GM12878 (cell line): ENCODE data around the gene PRKCQ. TPM values are rescaled to one million over a fixed set of nuclear protein-coding genes. Genes with fewer than 3 reads are reported as not detected.

Source experiments
- ATAC-seq: fragments of 200-7000 bp; cut with Tn5 transposase; 3 replicates; pipeline ENCODE4 v1.9.1; 2020; ENCODE audit warnings: mild to moderate bottlenecking, moderate library complexity
- BruUV-seq: library from RNA; stranded (reverse); fragments of 400-500 nt; replicated peaks from 2 replicates; lab custom pipeline; 2021; lab: Mats Ljungman, UMichigan
- CTCF ChIA-PET: fragments of 300-600 bp; sonication (Branson Sonifier 250); formaldehyde crosslinking; extraction: SDS; loops from one replicate; lab custom pipeline; 2021; ENCODE audit warnings: inconsistent platforms; lab: Yijun Ruan, JAX
- POLR2A ChIA-PET: fragments of 350-600 bp; formaldehyde crosslinking; extraction: SDS; loops from one replicate; lab custom pipeline; 2021; ENCODE audit warnings: inconsistent platforms; lab: Charles Lee
- RAD21 ChIA-PET: fragments of 300-600 bp; sonication (Branson Sonifier 250); formaldehyde crosslinking; loops from one replicate; lab custom pipeline; 2023; ENCODE audit warnings: antibody characterized with exemption; ENCODE audit not compliant: unreplicated experiment; lab: Charles Lee
- SMC1A ChIA-PET: fragments of 300-600 bp; sonication (Branson Sonifier 250); formaldehyde crosslinking; loops from one replicate; lab custom pipeline; 2023; ENCODE audit not compliant: unreplicated experiment, uncharacterized antibody; lab: Charles Lee
- DNase-seq: peaks from one replicate; pipeline ENCODE4 v3.0.0-alpha.2; 2011; ENCODE audit warnings: low read depth, low spot score
- FAIRE-seq: peaks from 3 replicates; lab custom pipeline; 2011; peaks lifted over from hg19 to GRCh38; lab: Jason Lieb, UNC
- H2AFZ ChIP-seq: 2 replicates; pipeline ENCODE4 v1.6.0; 2011; ENCODE audit warnings: low read depth, low read length, control low read depth; ENCODE audit not compliant: control insufficient read depth
- H3K27ac ChIP-seq: 2 replicates; pipeline ENCODE4 v1.5.1; 2011; ENCODE audit warnings: control low read depth; ENCODE audit not compliant: control insufficient read depth, insufficient read depth
- H3K27me3 ChIP-seq, 2 experiments: replicated peaks in 1 of 2; 2 replicates each; pipeline versions ENCODE4 v1.6.0 to v1.6.1; 2011; ENCODE audit warnings: low read length in 1 of 2; ENCODE audit not compliant: control insufficient read depth in 2 of 2, insufficient read depth in 2 of 2
- H3K36me3 ChIP-seq, 2 experiments: 2 replicates each; pipeline ENCODE4 v1.5.1; 2011; ENCODE audit warnings: low read length in 1 of 2; ENCODE audit not compliant: control insufficient read depth in 2 of 2, insufficient read depth in 2 of 2
- H3K4me1 ChIP-seq: 2 replicates; pipeline ENCODE4 v1.6.1; 2011; ENCODE audit warnings: mild to moderate bottlenecking, low read length, moderate library complexity, mixed read lengths; ENCODE audit not compliant: control insufficient read depth, insufficient read depth
- H3K4me2 ChIP-seq: 2 replicates; pipeline ENCODE4 v1.6.0; 2011; ENCODE audit warnings: control low read depth; ENCODE audit not compliant: control insufficient read depth, insufficient read depth
- H3K4me3 ChIP-seq: fragments of 200-600 bp; sonication (generic); 2 replicates; pipeline ENCODE4 v1.5.1; 2016
- H3K79me2 ChIP-seq: 2 replicates; pipeline ENCODE4 v1.6.0; 2011; ENCODE audit warnings: low read length; ENCODE audit not compliant: control insufficient read depth, insufficient read depth
- H3K9ac ChIP-seq: 2 replicates; pipeline ENCODE4 v1.8.0; 2011; ENCODE audit warnings: low read length, control low read depth, mixed read lengths; ENCODE audit not compliant: control insufficient read depth, insufficient read depth
- H3K9me3 ChIP-seq: replicated peaks from 3 replicates; pipeline ENCODE4 v1.5.1; 2011; ENCODE audit warnings: mild to moderate bottlenecking, low read length; ENCODE audit not compliant: control insufficient read depth, insufficient read depth
- H4K20me1 ChIP-seq: 2 replicates; pipeline ENCODE4 v1.6.0; 2011; ENCODE audit not compliant: control insufficient read depth, insufficient read depth
- ATF3 ChIP-seq: IDR thresholded peaks from 2 replicates; pipeline ENCODE4 v1.6.1; 2011; ENCODE audit warnings: low read depth, mild to moderate bottlenecking, low read length, moderate library complexity, borderline replicate concordance; ENCODE audit errors: extremely low read depth
- CBX5 ChIP-seq: sonication (generic); IDR thresholded peaks from 2 replicates; pipeline ENCODE4 v1.6.1; 2016; ENCODE audit warnings: low read depth, moderate library complexity, mild to moderate bottlenecking, inconsistent platforms
- E2F8 ChIP-seq: fragments of 450-650 bp; IDR thresholded peaks from 2 replicates; pipeline ENCODE4 v1.6.1; 2018; ENCODE audit warnings: mild to moderate bottlenecking, low read depth, moderate library complexity; ENCODE audit not compliant: partially characterized antibody
- GABPA ChIP-seq: IDR thresholded peaks from 2 replicates; pipeline ENCODE4 v1.6.1; 2014; ENCODE audit warnings: antibody characterized with exemption, low read depth, mild to moderate bottlenecking, inconsistent platforms
- IKZF1 ChIP-seq: fragments of 450-650 bp; conservative IDR thresholded peaks from 2 replicates; pipeline ENCODE4 v1.6.1; 2017; ENCODE audit warnings: antibody characterized with exemption, mild to moderate bottlenecking
- JUND ChIP-seq: IDR thresholded peaks from 2 replicates; pipeline ENCODE4 v1.6.1; 2012; ENCODE audit warnings: low read depth, mild to moderate bottlenecking, low read length, improper control_type of control experiment, moderate library complexity
- MTA2 ChIP-seq: fragments of 450-650 bp; IDR thresholded peaks from 2 replicates; pipeline ENCODE4 v1.6.1; 2016; ENCODE audit warnings: low read depth, mild to moderate bottlenecking, moderate library complexity
- MXI1 ChIP-seq: fragments of 150-350 bp; IDR thresholded peaks from 2 replicates; pipeline ENCODE4 v1.6.1; 2011; ENCODE audit warnings: low read depth, mild to moderate bottlenecking, inconsistent platforms, low read length, improper control_type of control experiment
- NBN ChIP-seq: fragments of 450-650 bp; IDR thresholded peaks from 2 replicates; pipeline ENCODE4 v1.6.1; 2016
- NR2C2 ChIP-seq: IDR thresholded peaks from 2 replicates; pipeline ENCODE4 v1.6.1; 2011; ENCODE audit warnings: borderline replicate concordance, low read depth; ENCODE audit not compliant: control insufficient read depth, insufficient read length
- NR2F1 ChIP-seq: fragments of 450-650 bp; conservative IDR thresholded peaks from 2 replicates; pipeline ENCODE4 v1.6.1; 2017; ENCODE audit warnings: mild to moderate bottlenecking
- PML ChIP-seq: IDR thresholded peaks from 2 replicates; pipeline ENCODE4 v1.6.1; 2012; ENCODE audit warnings: low read length, inconsistent platforms
- RAD51 ChIP-seq: fragments of 450-650 bp; IDR thresholded peaks from 2 replicates; pipeline ENCODE4 v1.6.1; 2016; ENCODE audit warnings: moderate library complexity, mild to moderate bottlenecking, inconsistent platforms
- SP1 ChIP-seq: IDR thresholded peaks from one replicate; pipeline ENCODE4 v1.6.1; 2011; ENCODE audit warnings: low read depth, low read length
- SRF ChIP-seq, 2 experiments: IDR thresholded peaks; 2 replicates each; pipeline ENCODE4 v1.6.1; 2011; ENCODE audit warnings: low read depth in 2 of 2, low read length in 2 of 2, mild to moderate bottlenecking in 1 of 2, moderate library complexity in 1 of 2
- STAT3 ChIP-seq: IDR thresholded peaks from 2 replicates; pipeline ENCODE4 v1.6.1; 2011; ENCODE audit warnings: low read depth, low read length, improper control_type of control experiment
- YY1 ChIP-seq: IDR thresholded peaks from 2 replicates; pipeline ENCODE4 v1.6.1; 2011; ENCODE audit warnings: low read depth, mild to moderate bottlenecking, low read length
- ZNF274 ChIP-seq: IDR thresholded peaks from one replicate; pipeline ENCODE4 v1.8.0; 2011; ENCODE audit not compliant: insufficient read length, insufficient read depth
- WGBS: methylation state at CpG from one replicate; pipeline ENCODE4 v1.1.6; 2016; ENCODE audit warnings: low lambda C conversion rate; ENCODE audit not compliant: insufficient replicate concordance, insufficient coverage; ENCODE audit errors: missing lambda C conversion rate; 5-methylcytosine and 5-hydroxymethylcytosine counted together
- in situ Hi-C: fragments of 300-500 bp; cut with MboI; formaldehyde crosslinking; loops from 9 replicates; pipeline ENCODE4 v1.14.3; 2018; ENCODE audit warnings: mixed read lengths
- intact Hi-C: fragments of 100-400 bp; cut with micrococcal nuclease; formaldehyde crosslinking; loops from one replicate; pipeline ENCODE4 v1.14.2; 2022; ENCODE audit not compliant: unreplicated experiment
- polyA plus RNA-seq, 11 experiments: library from polyadenylated mRNA; depleted of rRNA in 4 of 11; unstranded in 6 of 11; stranded (reverse) in 5 of 11; fragments of >200 nt; fragmentation: Nextera tagmentation in 4 of 11; fragmentation: Illumina TruSeq in 1 of 11; extraction: Ambion mirVana in 4 of 11; extraction: Trizol in 1 of 11; gene quantifications; 1 replicate in 1 of 11; 2 replicates in 10 of 11; pipeline versions ENCODE4 v1.2.1 to v1.2.3, GENCODE V29; 2011 to 2016; ENCODE audit warnings: inconsistent platforms in 2 of 11, missing spikeins in 2 of 11, low read depth in 1 of 11
- total RNA-seq, 4 experiments: library from RNA; depleted of rRNA in 3 of 4; stranded (reverse); fragments of >200 nt in 3 of 4; fragmentation: Illumina TruSeq in 1 of 4; extraction: Trizol in 1 of 4; gene quantifications; 2 replicates each; pipeline versions ENCODE4 v1.2.1 to v1.2.3, GENCODE V29; 2013 to 2021
- TF ChIP-seq, protein P1 (sequence below): IDR thresholded peaks from 2 replicates; pipeline ENCODE4 v1.6.1; 2012; ENCODE audit warnings: low read depth, low read length, improper control_type of control experiment

PRKCQ gene
- total and polyA plus RNA-seq, 10 of the 15 experiments (the other 5 are each of a cell fraction or from before 2014, with no cell fraction given): 0.26 to 8.9 (median 0.98) TPM

DNA sequence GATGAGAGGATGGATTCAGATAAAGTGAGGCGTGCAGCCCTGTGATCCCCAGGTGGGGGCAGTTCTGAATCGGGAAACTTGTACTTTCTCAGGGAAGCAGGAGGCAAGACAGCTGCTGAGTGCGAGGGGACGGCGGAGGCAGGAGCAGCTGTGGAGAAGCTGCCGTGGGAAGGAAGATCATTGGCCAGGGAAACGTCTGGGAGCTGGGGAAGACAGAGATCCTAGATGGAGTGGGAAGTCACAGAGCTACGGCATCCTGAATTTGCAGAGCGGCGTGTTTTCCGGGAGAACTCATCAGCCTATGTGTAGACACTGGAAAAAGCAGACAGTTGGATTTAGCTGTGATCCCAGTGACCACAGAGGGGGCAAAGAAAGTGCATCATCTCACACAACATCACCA, 9.2 kb downstream of the PRKCQ start:
- no peaks in the 10 kb centered on the region for H3K9me3 ChIP-seq
- POLR2A ChIA-PET: interaction anchor here (1.4 kb wide), 1 partner anchor 7 kb away, joined by 4 read pairs; no protein-coding TSS in a partner anchor
- H3K79me2 ChIP-seq: no peaks in the 10 kb centered on the region
- in situ Hi-C loops: no loop called here
- TF ChIP-seq PML (no peak), IKZF1 (no peak), MTA2 (no peak), NR2F1 (no peak), E2F8 (no peak), SP1 (no peak), CBX5 (no peak), NBN (no peak), YY1 (no peak), GABPA (no peak), ATF3 (no peak), MXI1 (no peak), NR2C2 (no peak), SRF (IDR thresholded peaks at IDR 0.05; ENCODE audit: low read depth in 2 of 2, low read length in 2 of 2) (no peak), ZNF274 (no peak), RAD51 (no peak), STAT3 (no peak), JUND (no peak)
- TF ChIP-seq, protein P1, sequence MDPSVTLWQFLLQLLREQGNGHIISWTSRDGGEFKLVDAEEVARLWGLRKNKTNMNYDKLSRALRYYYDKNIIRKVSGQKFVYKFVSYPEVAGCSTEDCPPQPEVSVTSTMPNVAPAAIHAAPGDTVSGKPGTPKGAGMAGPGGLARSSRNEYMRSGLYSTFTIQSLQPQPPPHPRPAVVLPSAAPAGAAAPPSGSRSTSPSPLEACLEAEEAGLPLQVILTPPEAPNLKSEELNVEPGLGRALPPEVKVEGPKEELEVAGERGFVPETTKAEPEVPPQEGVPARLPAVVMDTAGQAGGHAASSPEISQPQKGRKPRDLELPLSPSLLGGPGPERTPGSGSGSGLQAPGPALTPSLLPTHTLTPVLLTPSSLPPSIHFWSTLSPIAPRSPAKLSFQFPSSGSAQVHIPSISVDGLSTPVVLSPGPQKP: no peak
- WGBS: 51% methylated on average over 11 of the region's 11 CpGs
- no TSS peak for BruUV-seq
- SMC1A ChIA-PET: interaction anchor here (1.2 to 2.9 kb wide), 6 partner anchors 8 to 103 kb away, joined by 3 to 13 read pairs (median 4); no protein-coding TSS in a partner anchor
- no peaks in the 10 kb centered on the region for H4K20me1 ChIP-seq
- no peaks in the 10 kb centered on the region for H3K36me3 ChIP-seq
- ATAC-seq: no peak
- H3K4me2 ChIP-seq: no peak overlapping the region
- RAD21 ChIA-PET: interaction anchor here (0.7 kb wide), 1 partner anchor 10 kb away, joined by 3 read pairs; no protein-coding TSS in a partner anchor
- peaks cover 3 to 7% of the 10 kb centered on the region in 2 experiments; a peak in 3 of 4 replicates for H3K27me3 ChIP-seq
- no peak overlapping the region for H2AFZ ChIP-seq
- CTCF ChIA-PET: interaction anchor here (0.8 to 1.6 kb wide), 5 partner anchors 8 to 108 kb away, joined by 3 to 4 read pairs (median 4); no protein-coding TSS in a partner anchor
- no peaks in the 10 kb centered on the region for H3K4me1 ChIP-seq
- no peak overlapping the region for H3K4me3 ChIP-seq
- H3K27ac ChIP-seq: no peak overlapping the region
- intact Hi-C loops: no loop called here
- no peak for FAIRE-seq
- DNase-seq: no peak
- H3K9ac ChIP-seq: no peak overlapping the region
